ENCODE measurements around the gene SYCP2L.
"Not testable (repeated sequence)": the region's sequence is repeated elsewhere in the genome, so short reads cannot be mapped to it uniquely, and the experiment has no call there.

- not testable (repeated sequence) for TF ChIP-seq CTCF, POLR2A, POLR2AphosphoS5, EP300 (IDR thresholded peaks at IDR 0.05)
Observed at GRCh38 chr6:10984959-10985358, 98.1 kb downstream of the SYCP2L start.

Measured in suprapubic skin (tissue), 4 donors.